Neural crest cell (in vitro differentiated cells): ENCODE results near the gene REST. TPM values are rescaled to one million over a fixed set of nuclear protein-coding genes. Genes with fewer than 3 reads are reported as not detected.

Source experiments
- DNase-seq: peaks from one replicate; pipeline ENCODE4 v3.0.0; 2021; ENCODE audit warnings: low read depth, mixed read lengths, low spot score
- H3K27ac Mint-ChIP-seq: one replicate; pipeline ENCODE4 v1.8.0; 2021; ENCODE audit warnings: mild to moderate bottlenecking, mixed read lengths; ENCODE audit not compliant: unreplicated experiment
- H3K27me3 Mint-ChIP-seq: 2 replicates; pipeline ENCODE4 v1.8.0; 2021; ENCODE audit warnings: low read depth, mild to moderate bottlenecking, mixed read lengths
- H3K36me3 Mint-ChIP-seq: 2 replicates; pipeline ENCODE4 v1.8.0; 2021; ENCODE audit warnings: low read depth, mild to moderate bottlenecking, mixed read lengths
- H3K4me1 Mint-ChIP-seq: 2 replicates; pipeline ENCODE4 v1.8.0; 2021; ENCODE audit warnings: mixed read lengths
- H3K4me3 Mint-ChIP-seq: one replicate; pipeline ENCODE4 v1.8.0; 2021; ENCODE audit warnings: mild to moderate bottlenecking, mixed read lengths
- H3K9me3 Mint-ChIP-seq: 2 replicates; pipeline ENCODE4 v1.8.0; 2021; ENCODE audit warnings: mixed read lengths
- CTCF ChIP-seq: fragments of 200-600 bp; sonication (generic); conservative IDR thresholded peaks from 2 replicates; pipeline ENCODE4 v1.5.0; 2021; ENCODE audit warnings: antibody characterized with exemption, mild to moderate bottlenecking
- long read RNA-seq: library from polyadenylated mRNA; unstranded; transcript quantifications from one replicate; pipeline ENCODE4 v2.0.0, GENCODE V29; 2020
- total RNA-seq: library from RNA; stranded (reverse); gene quantifications from 2 replicates; pipeline ENCODE4 v1.2.1, GENCODE V29; 2021

The REST gene
- 51.2 and 55.1 TPM in 2 replicates for total RNA-seq
- long read RNA-seq, full-length matches to known transcripts: 1 of 12 reads
- long read RNA-seq, partial matches to known transcripts: 1 of 12 reads
- long read RNA-seq, other reads (novel, unspliced or antisense): 10 of 12 reads

- Mint-ChIP-seq H3K4me3 (peak within 1 kb of the TSS; percentile 93), H3K36me3 (peaks cover 5% of the 10 kb centered on the region), H3K27me3 (peaks cover 14% of the 10 kb centered on the region), H3K4me1 (peaks cover 48% of the 10 kb centered on the region), H3K9me3 (no peaks in the 10 kb centered on the region), H3K27ac (peak within 1 kb of the TSS; percentile 53)
- DNase-seq: peak; percentile 76
- no peak for TF ChIP-seq CTCF
Measured at GRCh38 chr4:56907489-56908205, at the start of gene REST. Gene REST (plus strand): TSS chr4:56907900. CDS start chr4:56910639, 2,739 bp downstream.

- H3K27ac Mint-ChIP-seq: no peak overlapping the region
- no peak for TF ChIP-seq CTCF
- H3K27me3 Mint-ChIP-seq: peaks cover 8% of the 10 kb centered on the region
- no peak for DNase-seq
- H3K36me3 Mint-ChIP-seq: no peaks in the 10 kb centered on the region
- no peaks in the 10 kb centered on the region for H3K9me3 Mint-ChIP-seq
- no peaks in the 10 kb centered on the region for H3K4me1 Mint-ChIP-seq
- no peak overlapping the region for H3K4me3 Mint-ChIP-seq
Measured at GRCh38 chr4:56859841-56860240, 47.9 kb upstream of the REST start.

- no peak overlapping the region for H3K27ac Mint-ChIP-seq
- no peak overlapping the region for H3K4me3 Mint-ChIP-seq
- TF ChIP-seq CTCF: no peak
- no peaks in the 10 kb centered on the region for H3K9me3 Mint-ChIP-seq
- H3K36me3 Mint-ChIP-seq: no peaks in the 10 kb centered on the region
- no peaks in the 10 kb centered on the region for H3K4me1 Mint-ChIP-seq
- H3K27me3 Mint-ChIP-seq: peaks cover 8% of the 10 kb centered on the region
- no peak for DNase-seq
Measured at GRCh38 chr4:56860781-56861180, 46.9 kb upstream of the REST start.

- no peak for TF ChIP-seq CTCF
- no peak overlapping the region for H3K27ac Mint-ChIP-seq
- no peak for DNase-seq
- H3K4me1 Mint-ChIP-seq: no peaks in the 10 kb centered on the region
- H3K36me3 Mint-ChIP-seq: no peaks in the 10 kb centered on the region
- H3K27me3 Mint-ChIP-seq: peaks cover 6% of the 10 kb centered on the region
- H3K9me3 Mint-ChIP-seq: no peaks in the 10 kb centered on the region
- no peak overlapping the region for H3K4me3 Mint-ChIP-seq
Measured at GRCh38 chr4:56861360-56861759, 46.3 kb upstream of the REST start.

- Mint-ChIP-seq H3K36me3 (no peaks in the 10 kb centered on the region), H3K27ac (no peak overlapping the region), H3K4me1 (no peaks in the 10 kb centered on the region), H3K4me3 (no peak overlapping the region), H3K9me3 (no peaks in the 10 kb centered on the region), H3K27me3 (no peaks in the 10 kb centered on the region)
- DNase-seq: no peak
- TF ChIP-seq CTCF: no peak
Measured at GRCh38 chr4:56863441-56864139, 44.1 kb upstream of the REST start.
